Mesodermal cell (in vitro differentiated cells): ENCODE results near the gene SULT1E1.
"Not testable (repeated sequence)": the region's sequence is repeated elsewhere in the genome, so short reads cannot be mapped to it uniquely, and the experiment has no call there.

ENCODE experiments used
- H3K27ac ChIP-seq: 2 replicates; pipeline ENCODE4 v1.7.0; 2013; ENCODE audit warnings: mild to moderate bottlenecking, low read depth, low read length, moderate library complexity; ENCODE audit not compliant: severe bottlenecking
- H3K36me3 ChIP-seq: 2 replicates; pipeline ENCODE4 v1.7.1; 2013; ENCODE audit warnings: mild to moderate bottlenecking, low read length, moderate library complexity; ENCODE audit not compliant: control insufficient read depth, insufficient read depth
- H3K4me1 ChIP-seq: one replicate; pipeline ENCODE4 v1.7.1; 2013; ENCODE audit warnings: mild to moderate bottlenecking, low read length; ENCODE audit not compliant: insufficient read depth, control insufficient read depth, poor library complexity, severe bottlenecking
- H3K4me3 ChIP-seq: 2 replicates; pipeline ENCODE4 v1.7.0; 2013; ENCODE audit warnings: low read length, control low read depth, mild to moderate bottlenecking; ENCODE audit not compliant: insufficient read depth, poor library complexity, severe bottlenecking; ENCODE audit errors: extremely low read depth
- H3K9me3 ChIP-seq: 2 replicates; pipeline ENCODE4 v1.7.1; 2013; ENCODE audit warnings: mild to moderate bottlenecking, low read length, moderate library complexity; ENCODE audit not compliant: control insufficient read depth
- WGBS, 2 experiments: methylation state at CpG; one replicate each; pipeline ENCODE4 v1.1.5; 2013; ENCODE audit warnings: missing lambda C conversion rate in 2 of 2; ENCODE audit not compliant: insufficient coverage in 2 of 2; 5-methylcytosine and 5-hydroxymethylcytosine counted together

SULT1E1 gene

GRCh38 chr4:69829678-69830077 is 30.3 kb downstream of the SULT1E1 start:
- H3K36me3 ChIP-seq, result no peaks in the 10 kb centered on the region
- no peak overlapping the region for H3K4me3 ChIP-seq
- H3K27ac ChIP-seq, result no peak overlapping the region
- H3K4me1 ChIP-seq, result peaks cover 9% of the 10 kb centered on the region
- H3K9me3 ChIP-seq, result no peaks in the 10 kb centered on the region
- WGBS, 2 experiments, result 96 to 100% methylated on average over 1 to 2 of the region's 2 CpGs

- no peak overlapping the region for H3K27ac ChIP-seq
- peaks cover 9% of the 10 kb centered on the region for H3K4me1 ChIP-seq
- 100% methylated on average over 2 of the region's 3 CpGs for WGBS, 2 experiments
- H3K4me3 ChIP-seq, result no peak overlapping the region
- H3K9me3 ChIP-seq, result no peaks in the 10 kb centered on the region
- H3K36me3 ChIP-seq, result no peaks in the 10 kb centered on the region
These were observed 31.1 kb downstream of the SULT1E1 start for GRCh38 chr4:69828828-69829227.

GRCh38 chr4:69825056-69825455 is 34.9 kb downstream of the SULT1E1 start:
- WGBS, 2 experiments, result 81 to 97% methylated on average over 6 to 8 of the region's 8 CpGs

GRCh38 chr4:69823481-69824186 is 36.3 kb downstream of the SULT1E1 start:
- Histone ChIP-seq H3K9me3 (no peaks in the 10 kb centered on the region), H3K27ac (no peak overlapping the region), H3K4me1 (no peaks in the 10 kb centered on the region), H3K4me3 (no peak overlapping the region), H3K36me3 (no peaks in the 10 kb centered on the region)
- WGBS, 2 experiments, result 67 to 94% methylated on average over 4 to 5 of the region's 8 CpGs

More at GRCh38 chr4:69825056-69825455, 34.9 kb downstream of the SULT1E1 start:
- not testable (repeated sequence) for H3K27ac ChIP-seq, H3K4me3 ChIP-seq, H3K4me1 ChIP-seq, H3K9me3 ChIP-seq, H3K36me3 ChIP-seq

GRCh38 chr4:69823048-69823447 is 36.9 kb downstream of the SULT1E1 start:
- Histone ChIP-seq H3K4me1 (no peaks in the 10 kb centered on the region), H3K36me3 (no peaks in the 10 kb centered on the region), H3K4me3 (no peak overlapping the region), H3K9me3 (no peaks in the 10 kb centered on the region), H3K27ac (no peak overlapping the region)
- 90 to 100% methylated on average over 2 of the region's 4 CpGs for WGBS, 2 experiments

- no peaks in the 10 kb centered on the region for H3K9me3 ChIP-seq
- no peaks in the 10 kb centered on the region for H3K4me1 ChIP-seq
- 73 to 93% methylated on average over 2 to 3 of the region's 5 CpGs for WGBS, 2 experiments
- H3K4me3 ChIP-seq, result no peak overlapping the region
- no peak overlapping the region for H3K27ac ChIP-seq
- H3K36me3 ChIP-seq, result no peaks in the 10 kb centered on the region
These were observed 37.7 kb downstream of the SULT1E1 start for GRCh38 chr4:69822198-69822597.

- Histone ChIP-seq H3K27ac (no peak overlapping the region), H3K9me3 (no peaks in the 10 kb centered on the region), H3K4me1 (no peaks in the 10 kb centered on the region), H3K36me3 (no peaks in the 10 kb centered on the region), H3K4me3 (no peak overlapping the region)
- WGBS, 2 experiments, result no CpG with 5 or more reads among the region's 1 CpG
These were observed 41.8 kb downstream of the SULT1E1 start for GRCh38 chr4:69818060-69818639.

GRCh38 chr4:69816236-69816635 is 43.7 kb downstream of the SULT1E1 start:
- Histone ChIP-seq H3K36me3 (no peaks in the 10 kb centered on the region), H3K4me3 (no peak overlapping the region), H3K9me3 (no peaks in the 10 kb centered on the region), H3K4me1 (no peaks in the 10 kb centered on the region), H3K27ac (no peak overlapping the region)
- no CpG with 5 or more reads among the region's 3 CpGs for WGBS, 2 experiments

- Histone ChIP-seq H3K36me3 (no peaks in the 10 kb centered on the region), H3K9me3 (no peaks in the 10 kb centered on the region), H3K4me3 (no peak overlapping the region), H3K4me1 (no peaks in the 10 kb centered on the region), H3K27ac (no peak overlapping the region)
- no CpG with 5 or more reads among the region's 1 CpG for WGBS, 2 experiments
These were observed 46.3 kb downstream of the SULT1E1 start for GRCh38 chr4:69813628-69814027.

- H3K27ac ChIP-seq, result no peak overlapping the region
- no peak overlapping the region for H3K4me3 ChIP-seq
- H3K9me3 ChIP-seq, result peaks cover 4% of the 10 kb centered on the region
- no peaks in the 10 kb centered on the region for H3K36me3 ChIP-seq
- no peaks in the 10 kb centered on the region for H3K4me1 ChIP-seq
- WGBS, 2 experiments, result 100% methylated on average over 1 of the region's 1 CpG; no CpG with 5 or more reads in 1 of the 2 experiments
These were observed 48.8 kb downstream of the SULT1E1 start for GRCh38 chr4:69811166-69811565.

GRCh38 chr4:69800599-69800998 is 59.3 kb downstream of the SULT1E1 start:
- no peak overlapping the region for H3K27ac ChIP-seq
- no peaks in the 10 kb centered on the region for H3K9me3 ChIP-seq
- no peaks in the 10 kb centered on the region for H3K36me3 ChIP-seq
- no CpG with 5 or more reads among the region's 1 CpG for WGBS, 2 experiments
- H3K4me3 ChIP-seq, result no peak overlapping the region
- H3K4me1 ChIP-seq, result no peaks in the 10 kb centered on the region
